LNCaP clone FGC (cell line): ENCODE measurements around the gene TSPAN3.

ENCODE experiments used
- DNase-seq: peaks from one replicate; pipeline ENCODE4 v3.0.0-alpha.2; 2011; ENCODE audit warnings: low read depth
- H3K4me3 ChIP-seq: 2 replicates; pipeline ENCODE4 v1.5.1; 2011; ENCODE audit warnings: mild to moderate bottlenecking, low read depth, low read length, control low read depth
- TF ChIP-seq, protein P1 (sequence below): IDR thresholded peaks from 2 replicates; pipeline ENCODE4 v1.5.1; 2012; ENCODE audit warnings: mild to moderate bottlenecking; ENCODE audit not compliant: control insufficient read depth, insufficient read depth; ENCODE audit errors: extremely low read depth

Gene TSPAN3

DNA sequence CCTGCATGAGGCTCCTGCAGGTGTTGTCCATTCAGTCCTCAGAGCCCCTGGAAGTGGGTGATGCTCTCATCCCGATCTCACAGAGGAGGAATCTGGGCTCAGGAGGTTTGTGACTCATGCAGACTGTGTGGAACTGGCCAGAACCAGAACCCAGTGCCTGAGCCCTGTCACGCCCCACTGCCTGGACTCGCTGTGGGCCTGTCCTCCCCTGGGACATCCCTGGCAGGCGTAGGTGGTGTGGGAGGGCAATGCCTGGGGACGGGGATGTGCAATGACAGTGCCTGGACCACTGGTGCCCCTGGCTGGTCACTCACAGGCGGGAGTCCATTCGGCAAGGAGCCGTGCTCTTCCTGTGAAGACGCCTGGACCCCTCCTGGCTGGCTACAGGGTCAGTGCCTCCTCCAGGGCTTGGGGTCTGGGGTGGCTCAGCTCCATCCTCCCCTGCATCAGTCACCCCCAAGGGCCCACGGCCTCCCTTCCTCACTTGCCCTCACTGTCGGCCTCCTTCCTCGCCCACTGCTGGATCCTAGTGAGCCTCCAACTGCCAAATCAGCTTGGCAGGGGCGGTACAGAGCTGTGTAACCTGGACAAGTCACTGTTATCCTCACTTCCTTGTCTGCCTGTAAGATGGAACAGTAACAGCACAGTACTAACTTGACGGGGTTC, 61.1 kb downstream of the TSPAN3 start:
- no peak overlapping the region for H3K4me3 ChIP-seq
- no peak for DNase-seq
- TF ChIP-seq, protein P1, sequence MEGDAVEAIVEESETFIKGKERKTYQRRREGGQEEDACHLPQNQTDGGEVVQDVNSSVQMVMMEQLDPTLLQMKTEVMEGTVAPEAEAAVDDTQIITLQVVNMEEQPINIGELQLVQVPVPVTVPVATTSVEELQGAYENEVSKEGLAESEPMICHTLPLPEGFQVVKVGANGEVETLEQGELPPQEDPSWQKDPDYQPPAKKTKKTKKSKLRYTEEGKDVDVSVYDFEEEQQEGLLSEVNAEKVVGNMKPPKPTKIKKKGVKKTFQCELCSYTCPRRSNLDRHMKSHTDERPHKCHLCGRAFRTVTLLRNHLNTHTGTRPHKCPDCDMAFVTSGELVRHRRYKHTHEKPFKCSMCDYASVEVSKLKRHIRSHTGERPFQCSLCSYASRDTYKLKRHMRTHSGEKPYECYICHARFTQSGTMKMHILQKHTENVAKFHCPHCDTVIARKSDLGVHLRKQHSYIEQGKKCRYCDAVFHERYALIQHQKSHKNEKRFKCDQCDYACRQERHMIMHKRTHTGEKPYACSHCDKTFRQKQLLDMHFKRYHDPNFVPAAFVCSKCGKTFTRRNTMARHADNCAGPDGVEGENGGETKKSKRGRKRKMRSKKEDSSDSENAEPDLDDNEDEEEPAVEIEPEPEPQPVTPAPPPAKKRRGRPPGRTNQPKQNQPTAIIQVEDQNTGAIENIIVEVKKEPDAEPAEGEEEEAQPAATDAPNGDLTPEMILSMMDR: no peak

DNA sequence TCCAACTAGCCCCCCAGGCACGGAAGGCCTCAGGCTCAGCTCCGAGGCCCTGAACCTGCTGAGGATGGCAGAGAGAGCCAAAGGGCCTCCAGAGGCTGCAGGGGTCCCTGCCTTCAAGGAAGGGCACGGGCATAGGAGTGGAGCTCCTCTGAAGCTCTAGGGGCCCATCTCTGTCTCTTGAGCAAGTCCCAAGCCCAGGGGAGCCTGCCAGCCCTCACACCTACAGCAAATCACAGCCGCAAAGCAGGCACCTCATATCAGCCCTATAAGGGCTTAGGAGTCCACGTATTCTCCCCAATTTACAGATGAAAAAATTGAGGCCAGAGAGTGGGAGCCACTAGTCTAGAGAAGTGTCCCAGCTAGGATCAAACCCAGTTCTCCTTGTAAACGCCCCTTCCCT, 61.7 kb downstream of the TSPAN3 start:
- no peak for DNase-seq
- H3K4me3 ChIP-seq: no peak overlapping the region
- TF ChIP-seq, protein P1: no peak

DNA sequence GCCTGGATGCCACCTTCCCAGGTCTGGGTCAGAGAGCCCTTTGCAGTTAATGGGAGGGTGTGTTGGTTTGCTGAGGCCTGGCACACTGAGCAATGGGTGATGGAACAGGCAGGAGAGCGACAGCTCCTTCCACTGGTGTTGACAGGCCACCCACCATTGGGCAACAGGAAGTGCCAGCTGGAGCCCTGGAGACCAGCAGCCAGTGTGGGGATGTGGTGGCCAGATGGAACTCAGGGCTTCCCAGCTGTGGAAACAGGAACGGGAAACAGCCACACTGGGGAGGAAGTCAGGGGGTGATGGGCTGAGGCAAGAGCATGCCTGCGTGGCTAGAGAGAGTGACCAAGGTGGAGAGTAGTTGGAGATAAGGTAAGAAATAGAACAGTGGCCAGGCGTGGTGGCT, 66.7 kb downstream of the TSPAN3 start:
- no peak for DNase-seq
- TF ChIP-seq, protein P1: no peak
- no peak overlapping the region for H3K4me3 ChIP-seq

DNA sequence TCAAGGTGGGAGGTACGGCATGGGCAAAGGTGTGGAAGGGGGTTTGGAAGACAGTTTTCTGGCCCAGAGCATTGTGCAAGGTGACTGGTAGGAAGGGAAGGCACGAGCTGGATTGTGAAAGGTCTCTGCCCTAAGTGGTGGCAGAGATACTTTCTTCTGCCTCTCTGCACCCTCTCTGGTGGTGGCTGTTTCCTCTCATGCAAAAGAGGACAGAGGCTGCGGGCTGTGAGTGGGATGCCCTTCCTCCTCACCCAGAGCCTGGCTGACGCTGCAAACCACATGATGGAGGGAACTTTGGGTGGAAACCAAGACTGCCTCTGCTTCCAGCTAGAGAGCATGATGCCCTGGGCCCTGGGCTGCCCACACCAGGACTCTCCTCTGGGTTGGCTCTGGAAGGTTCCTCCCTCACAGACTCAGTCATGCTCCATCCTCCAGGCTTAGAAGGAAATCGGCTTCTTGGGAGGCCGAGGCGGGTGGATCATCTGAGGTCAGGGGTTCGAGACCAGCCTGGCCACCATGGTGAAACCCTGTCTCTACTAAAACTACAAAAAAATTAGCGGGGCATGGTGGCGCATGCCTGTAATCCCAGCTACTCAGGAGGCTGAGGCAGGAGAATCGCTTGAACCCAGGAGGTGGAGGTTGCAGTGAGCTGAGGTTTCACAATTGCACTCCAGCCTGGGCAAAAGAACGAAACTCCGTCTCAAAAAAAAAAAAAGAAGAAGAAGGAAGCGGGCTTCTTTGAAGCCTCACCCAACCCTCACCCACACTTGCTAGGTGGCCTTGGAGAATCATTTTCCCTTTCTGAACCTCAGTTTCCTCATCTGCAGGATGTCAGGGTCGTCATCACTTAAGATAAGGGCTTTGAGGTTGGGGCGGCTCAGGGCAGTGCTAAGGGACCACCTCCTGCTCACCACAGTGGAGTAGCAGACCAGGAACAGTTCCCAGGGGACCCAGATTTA, 67.7 kb downstream of the TSPAN3 start:
- H3K4me3 ChIP-seq: no peak overlapping the region
- DNase-seq: no peak

DNA sequence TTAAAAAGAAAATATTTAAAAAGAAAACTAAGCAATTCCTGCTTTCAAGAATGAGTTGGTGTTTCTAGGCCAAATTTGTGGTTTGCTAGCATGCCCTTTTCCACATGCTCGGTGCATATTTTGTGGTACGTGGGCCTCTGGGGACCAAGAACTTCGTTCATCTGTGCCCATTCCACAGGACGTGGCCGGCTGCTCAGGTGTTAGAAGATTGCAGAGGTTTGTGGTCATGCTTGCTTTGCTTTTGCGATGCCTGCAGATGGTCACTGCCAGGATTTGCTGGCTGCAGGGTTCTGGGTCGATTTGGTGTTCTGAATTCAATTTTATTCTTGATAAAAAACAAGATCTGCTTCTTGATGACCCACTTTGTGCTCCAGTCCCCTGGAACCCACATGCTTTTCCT, 68.5 kb downstream of the TSPAN3 start:
- no peak for DNase-seq
- no peak overlapping the region for H3K4me3 ChIP-seq
- TF ChIP-seq, protein P1: no peak

More for the DNA sequence above, 67.7 kb downstream of the TSPAN3 start:
- TF ChIP-seq, protein P1: no peak

DNA sequence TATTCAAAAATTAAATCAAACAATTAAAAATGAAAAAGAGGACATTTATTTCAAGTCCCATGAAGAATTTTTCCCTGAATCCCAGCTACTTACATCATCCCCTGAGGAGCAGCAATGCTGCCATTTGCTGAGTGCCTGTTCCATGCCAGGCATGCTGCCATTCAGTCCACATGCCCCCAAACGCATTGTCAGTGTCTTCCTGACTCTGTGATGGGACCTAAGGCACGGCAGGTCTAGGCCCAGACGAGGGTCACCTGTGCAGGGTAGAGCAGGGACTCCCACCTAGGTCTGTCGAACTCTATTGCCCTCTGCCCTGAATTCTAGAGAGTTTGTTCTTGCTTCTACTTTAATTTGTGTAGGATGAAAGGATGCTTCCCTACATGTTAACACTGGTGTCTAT, 68.9 kb downstream of the TSPAN3 start:
- TF ChIP-seq, protein P1: no peak
- DNase-seq: no peak

DNA sequence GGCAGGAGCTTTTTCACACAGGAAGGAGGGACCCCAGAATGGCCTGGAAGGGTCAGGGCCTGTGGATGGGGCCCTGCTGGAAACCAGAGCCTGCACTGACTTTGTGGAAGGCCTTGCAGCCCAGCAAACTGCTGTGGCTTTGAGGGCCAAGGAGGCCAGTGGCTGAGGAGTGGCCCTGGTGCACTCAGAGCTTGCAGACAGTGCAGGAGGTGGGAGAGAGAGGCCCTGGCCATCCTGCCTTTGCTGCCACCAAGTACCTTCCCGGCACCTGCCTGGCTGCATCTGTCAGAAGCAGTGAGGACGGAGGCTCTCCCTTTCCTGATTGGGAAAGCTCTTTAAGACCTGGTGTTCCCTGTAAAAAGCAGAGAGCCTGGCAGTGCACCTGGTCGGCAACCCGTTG, 69.6 kb downstream of the TSPAN3 start:
- DNase-seq: peak; percentile 35
- H3K4me3 ChIP-seq: no peak overlapping the region
- TF ChIP-seq, protein P1: no peak

More for the DNA sequence above, 68.9 kb downstream of the TSPAN3 start:
- H3K4me3 ChIP-seq: no peak overlapping the region
